ENCODE measurements around the gene TESMIN.

Gene TESMIN

DNA sequence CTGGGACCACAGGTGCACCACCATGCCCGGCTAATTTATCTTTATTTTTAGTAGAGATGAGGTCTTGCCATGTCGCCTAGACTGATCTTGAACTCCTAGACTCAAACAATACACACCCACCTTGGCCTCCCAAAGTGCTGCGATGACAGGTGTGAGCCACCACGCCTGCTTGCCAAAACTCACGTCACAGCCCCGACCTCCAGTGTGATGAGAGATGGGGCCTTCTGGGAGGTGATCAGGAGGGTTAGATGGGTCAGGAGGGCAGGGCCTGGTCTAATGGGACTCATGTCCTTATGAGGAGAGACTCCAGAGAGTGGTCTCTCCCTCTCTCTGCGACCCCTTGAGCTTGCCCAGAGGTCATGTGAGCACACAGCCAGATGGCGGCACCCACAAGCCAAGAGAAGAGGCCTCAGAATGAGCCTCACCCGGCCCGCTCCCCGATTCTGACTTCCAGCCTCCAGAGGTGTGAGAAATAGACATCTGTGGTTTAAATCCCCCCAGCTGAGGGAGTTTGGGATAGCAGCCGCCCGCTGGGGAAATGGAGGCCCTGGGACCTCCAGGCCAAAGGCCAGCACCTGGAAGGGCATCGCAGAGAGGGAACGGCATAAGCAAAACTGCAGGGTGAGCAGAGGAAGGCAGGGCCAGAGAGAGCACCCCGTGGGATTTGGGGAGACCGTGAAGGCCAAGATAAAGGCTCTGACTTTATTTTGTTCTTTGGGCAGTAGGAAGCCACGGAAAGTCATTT lies 91.1 kb downstream of the TESMIN start:
- no peak for DNase-seq (ENCODE audit: low read depth, low spot score)

GRCh38 chr11:68659158-68659921 lies 92.0 kb downstream of the TESMIN start:
- DNase-seq (ENCODE audit: low read depth, low spot score) = peak; percentile 98

- DNase-seq (ENCODE audit: low read depth, low spot score) = no peak
Measured at GRCh38 chr11:68658661-68659060, 92.7 kb downstream of the TESMIN start.

DNA sequence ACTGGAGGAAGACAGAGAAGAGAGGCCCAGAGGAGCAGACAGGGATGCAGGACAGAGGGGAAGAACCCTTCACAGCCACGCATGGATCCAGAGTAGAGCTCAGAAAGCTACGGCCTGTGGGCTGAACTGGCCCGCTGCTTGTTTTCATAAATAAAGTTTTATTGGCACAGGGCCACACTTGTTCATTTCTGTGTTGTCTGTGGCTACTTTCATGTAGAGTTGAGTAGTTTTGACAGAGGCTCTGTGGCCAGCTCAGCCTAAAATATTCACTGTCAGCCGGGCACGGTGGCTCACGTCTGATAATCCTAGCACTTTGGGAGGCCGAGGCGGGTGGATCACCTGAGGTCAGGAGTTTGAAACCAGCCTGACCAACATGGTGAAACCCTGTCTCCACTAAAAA lies 93.2 kb downstream of the TESMIN start:
- no peak for DNase-seq (ENCODE audit: low read depth, low spot score)

All from brain pericyte (primary cell).